Endothelial cell of umbilical vein (primary cell): Measurements from ENCODE around the gene ZMYM5.

Experiments used
- CTCF ChIP-seq, 2 donors: IDR thresholded peaks; 1 replicate in 1 of 2; 2 replicates in 1 of 2; pipeline ENCODE4 v1.5.1; 2011; ENCODE audit warnings: low read length in 2 of 2, mild to moderate bottlenecking in 2 of 2, moderate library complexity in 2 of 2, control low read depth in 1 of 2, inconsistent platforms in 1 of 2, low read depth in 1 of 2; ENCODE audit not compliant: insufficient read depth in 1 of 2; ENCODE audit errors: extremely low read depth in 1 of 2
- EZH2 ChIP-seq: IDR thresholded peaks from 2 replicates; pipeline ENCODE4 v1.6.1; 2012; ENCODE audit warnings: borderline replicate concordance, low read depth, mild to moderate bottlenecking, moderate library complexity, low read length, inconsistent platforms; ENCODE audit not compliant: severe bottlenecking
- JUN ChIP-seq: IDR thresholded peaks from 2 replicates; pipeline ENCODE4 v1.6.1; 2011; ENCODE audit warnings: borderline replicate concordance, low read depth; ENCODE audit not compliant: insufficient read length, insufficient read depth
- MYC ChIP-seq: IDR thresholded peaks from one replicate; pipeline ENCODE4 v1.6.1; 2011; ENCODE audit warnings: mild to moderate bottlenecking, low read depth, low read length

- TF ChIP-seq MYC (no peak), EZH2 (no peak), CTCF (IDR thresholded peaks at IDR 0.05; ENCODE audit: extremely low read depth in 1 of 2, insufficient read depth in 1 of 2, low read depth in 1 of 2, low read length in 2 of 2) (no peak), JUN (no peak)
These were observed 24.6 kb downstream of the ZMYM5 start for GRCh38 chr13:19838865-19839275.
